Calu3 (cell line): Measurements from ENCODE around the gene BCL10. TPM values are rescaled to one million over a fixed set of nuclear protein-coding genes. Genes with fewer than 3 reads are reported as not detected.

Experiments used
- BruUV-seq: library from RNA; stranded (reverse); fragments of 400-500 nt; replicated peaks from 2 replicates; lab custom pipeline; 2021; lab: Mats Ljungman, UMichigan
- CTCF ChIA-PET: fragments of 300-600 bp; sonication (Branson Sonifier 250); formaldehyde crosslinking; loops from one replicate; lab custom pipeline; 2022; ENCODE audit warnings: antibody characterized with exemption; lab: Charles Lee
- DNase-seq: peaks from one replicate; pipeline ENCODE4 v3.0.0; 2022
- H3K27ac Mint-ChIP-seq: one replicate; pipeline ENCODE4 v1.8.0; 2022; ENCODE audit warnings: mixed read lengths; ENCODE audit not compliant: unreplicated experiment
- H3K27me3 Mint-ChIP-seq: one replicate; pipeline ENCODE4 v1.8.0; 2022; ENCODE audit warnings: mixed read lengths; ENCODE audit not compliant: unreplicated experiment
- H3K36me3 Mint-ChIP-seq: one replicate; pipeline ENCODE4 v1.8.0; 2022; ENCODE audit warnings: mild to moderate bottlenecking, moderate library complexity, mixed read lengths; ENCODE audit not compliant: insufficient read depth, unreplicated experiment
- H3K4me1 Mint-ChIP-seq: one replicate; pipeline ENCODE4 v1.8.0; 2022; ENCODE audit warnings: mild to moderate bottlenecking, low read depth, mixed read lengths; ENCODE audit not compliant: unreplicated experiment
- H3K4me3 Mint-ChIP-seq: one replicate; pipeline ENCODE4 v1.8.0; 2022; ENCODE audit warnings: mild to moderate bottlenecking, low read depth, moderate library complexity, mixed read lengths; ENCODE audit not compliant: unreplicated experiment
- H3K9me3 Mint-ChIP-seq: one replicate; pipeline ENCODE4 v1.8.0; 2022; ENCODE audit warnings: low read depth, mixed read lengths; ENCODE audit not compliant: unreplicated experiment
- CTCF ChIP-seq: fragments of 200-600 bp; IDR thresholded peaks from one replicate; pipeline ENCODE4 v1.8.0; 2022; ENCODE audit warnings: antibody characterized with exemption; ENCODE audit not compliant: unreplicated experiment
- intact Hi-C: fragments of 100-400 bp; cut with micrococcal nuclease; formaldehyde crosslinking; loops from one replicate; pipeline ENCODE4 v1.10.0; 2022; ENCODE audit not compliant: unreplicated experiment
- total RNA-seq: library from RNA; stranded (reverse); gene quantifications from 2 replicates; pipeline ENCODE4 v1.2.3, GENCODE V29; 2022

The BCL10 gene
- total RNA-seq, 1 experiment from 2014 or later = 57.7 TPM

GRCh38 chr1:85279458-85280080, 3.1 kb upstream of the BCL10 start:
- no peak for TF ChIP-seq CTCF
- CTCF ChIA-PET = interaction anchor here (0.6 kb wide), 1 partner anchor 16 kb away, joined by 4 read pairs; no protein-coding TSS in a partner anchor
- Mint-ChIP-seq H3K36me3 (peaks cover 33% of the 10 kb centered on the region), H3K4me3 (no peak overlapping the region), H3K4me1 (peaks cover 37% of the 10 kb centered on the region), H3K27me3 (no peaks in the 10 kb centered on the region), H3K27ac (peak overlapping the region; percentile 88), H3K9me3 (no peaks in the 10 kb centered on the region)
- intact Hi-C loops = no loop called here
- no TSS peak for BruUV-seq
- no peak for DNase-seq

- CTCF ChIA-PET = interaction anchor here (0.6 kb wide), 1 partner anchor 17 kb away, joined by 4 read pairs; no protein-coding TSS in a partner anchor
- no TSS peak for BruUV-seq
- H3K27ac Mint-ChIP-seq = peak overlapping the region; percentile 88
- no peaks in the 10 kb centered on the region for H3K9me3 Mint-ChIP-seq
- no peaks in the 10 kb centered on the region for H3K27me3 Mint-ChIP-seq
- H3K4me1 Mint-ChIP-seq = peaks cover 44% of the 10 kb centered on the region
- DNase-seq = peak; percentile 53
- TF ChIP-seq CTCF = no peak
- peak overlapping the region; percentile 13 for H3K4me3 Mint-ChIP-seq
- intact Hi-C loops = no loop called here
- H3K36me3 Mint-ChIP-seq = peaks cover 40% of the 10 kb centered on the region
Observed at GRCh38 chr1:85278853-85279314, 2.5 kb upstream of the BCL10 start.

GRCh38 chr1:85277802-85278201, 1.4 kb upstream of the BCL10 start:
- CTCF ChIA-PET = interaction anchor here (1.0 kb wide), 1 partner anchor 303 kb away, joined by 5 read pairs; the partner anchor contains the start of gene CCN1
- Mint-ChIP-seq H3K27me3 (no peaks in the 10 kb centered on the region), H3K9me3 (no peaks in the 10 kb centered on the region), H3K4me3 (no peak overlapping the region), H3K4me1 (peaks cover 55% of the 10 kb centered on the region), H3K36me3 (peaks cover 51% of the 10 kb centered on the region), H3K27ac (no peak overlapping the region)
- intact Hi-C loops = no loop called here
- DNase-seq = no peak
- no peak for TF ChIP-seq CTCF
- no TSS peak for BruUV-seq

GRCh38 chr1:85276978-85277639, 677 bp upstream of the BCL10 start:
- intact Hi-C loops = no loop called here
- CTCF ChIA-PET = interaction anchor here (0.7 to 2.1 kb wide), 8 partner anchors 8 to 332 kb away, joined by 3 to 11 read pairs (median 4); partner anchors contain the start of genes C1orf52 and CCN1
- Mint-ChIP-seq H3K9me3 (no peaks in the 10 kb centered on the region), H3K27me3 (no peaks in the 10 kb centered on the region), H3K27ac (peak overlapping the region; percentile 10), H3K4me3 (peak overlapping the region; percentile 86), H3K36me3 (peaks cover 54% of the 10 kb centered on the region), H3K4me1 (peaks cover 53% of the 10 kb centered on the region)
- no peak for DNase-seq
- no peak for TF ChIP-seq CTCF
- BruUV-seq = TSS peak; percentile 61
